Measurements from ENCODE around the gene ATP8B3. TPM values are rescaled to one million over a fixed set of nuclear protein-coding genes. Genes with fewer than 3 reads are reported as not detected.

ATP8B3 gene, protein sequence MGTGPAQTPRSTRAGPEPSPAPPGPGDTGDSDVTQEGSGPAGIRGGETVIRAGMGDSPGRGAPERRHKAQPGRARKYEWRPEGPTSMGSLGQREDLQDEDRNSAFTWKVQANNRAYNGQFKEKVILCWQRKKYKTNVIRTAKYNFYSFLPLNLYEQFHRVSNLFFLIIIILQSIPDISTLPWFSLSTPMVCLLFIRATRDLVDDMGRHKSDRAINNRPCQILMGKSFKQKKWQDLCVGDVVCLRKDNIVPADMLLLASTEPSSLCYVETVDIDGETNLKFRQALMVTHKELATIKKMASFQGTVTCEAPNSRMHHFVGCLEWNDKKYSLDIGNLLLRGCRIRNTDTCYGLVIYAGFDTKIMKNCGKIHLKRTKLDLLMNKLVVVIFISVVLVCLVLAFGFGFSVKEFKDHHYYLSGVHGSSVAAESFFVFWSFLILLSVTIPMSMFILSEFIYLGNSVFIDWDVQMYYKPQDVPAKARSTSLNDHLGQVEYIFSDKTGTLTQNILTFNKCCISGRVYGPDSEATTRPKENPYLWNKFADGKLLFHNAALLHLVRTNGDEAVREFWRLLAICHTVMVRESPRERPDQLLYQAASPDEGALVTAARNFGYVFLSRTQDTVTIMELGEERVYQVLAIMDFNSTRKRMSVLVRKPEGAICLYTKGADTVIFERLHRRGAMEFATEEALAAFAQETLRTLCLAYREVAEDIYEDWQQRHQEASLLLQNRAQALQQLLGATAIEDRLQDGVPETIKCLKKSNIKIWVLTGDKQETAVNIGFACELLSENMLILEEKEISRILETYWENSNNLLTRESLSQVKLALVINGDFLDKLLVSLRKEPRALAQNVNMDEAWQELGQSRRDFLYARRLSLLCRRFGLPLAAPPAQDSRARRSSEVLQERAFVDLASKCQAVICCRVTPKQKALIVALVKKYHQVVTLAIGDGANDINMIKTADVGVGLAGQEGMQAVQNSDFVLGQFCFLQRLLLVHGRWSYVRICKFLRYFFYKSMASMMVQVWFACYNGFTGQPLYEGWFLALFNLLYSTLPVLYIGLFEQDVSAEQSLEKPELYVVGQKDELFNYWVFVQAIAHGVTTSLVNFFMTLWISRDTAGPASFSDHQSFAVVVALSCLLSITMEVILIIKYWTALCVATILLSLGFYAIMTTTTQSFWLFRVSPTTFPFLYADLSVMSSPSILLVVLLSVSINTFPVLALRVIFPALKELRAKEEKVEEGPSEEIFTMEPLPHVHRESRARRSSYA (N-terminal part only)
- 2.5 TPM for total RNA-seq (ENCODE audit: unreplicated experiment)
- long read RNA-seq = 0 reads

DNA sequence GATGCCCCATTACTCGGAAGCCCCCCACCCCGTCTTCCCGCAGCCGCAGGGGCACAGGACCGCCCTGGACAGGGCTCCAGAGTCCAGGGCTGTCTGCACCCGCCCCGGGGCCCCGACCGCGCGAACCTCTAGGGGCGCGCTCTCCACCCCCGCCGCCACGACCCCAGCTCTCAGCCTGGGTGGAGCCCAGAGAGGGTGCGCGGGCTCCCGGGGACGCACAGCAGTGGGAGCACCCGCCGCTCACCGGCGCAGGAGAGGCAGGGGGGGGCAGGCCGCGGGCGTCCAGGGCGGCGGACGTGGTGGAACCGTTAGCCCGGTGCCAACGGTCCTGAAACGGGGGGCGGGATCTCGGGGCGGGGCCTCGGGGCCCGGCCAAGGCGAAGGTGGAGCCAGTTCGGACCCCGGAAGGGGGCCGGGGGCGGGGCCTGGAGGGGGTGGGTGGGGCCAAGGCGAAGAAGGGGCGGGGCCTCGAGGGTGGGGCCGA is at the start of gene ATP8B3:
Gene ATP8B3 (minus strand): TSS at position 335 of the 484 bp plus-strand sequence. CDS start 540 bp downstream, outside the sequence.
- Mint-ChIP-seq H3K9me3 (ENCODE audit: unreplicated experiment) (peaks cover 8% of the 10 kb centered on the region), H3K27me3 (ENCODE audit: unreplicated experiment) (peaks cover 11% of the 10 kb centered on the region), H3K4me3 (ENCODE audit: unreplicated experiment) (peak within 1 kb of the TSS; percentile 93), H3K27ac (ENCODE audit: unreplicated experiment) (peak within 1 kb of the TSS; percentile 89), H3K36me3 (ENCODE audit: unreplicated experiment) (no peaks in the 10 kb centered on the region), H3K4me1 (ENCODE audit: low read depth, unreplicated experiment) (peaks cover 2% of the 10 kb centered on the region)
- DNase-seq = no peak
- TF ChIP-seq, protein P1, sequence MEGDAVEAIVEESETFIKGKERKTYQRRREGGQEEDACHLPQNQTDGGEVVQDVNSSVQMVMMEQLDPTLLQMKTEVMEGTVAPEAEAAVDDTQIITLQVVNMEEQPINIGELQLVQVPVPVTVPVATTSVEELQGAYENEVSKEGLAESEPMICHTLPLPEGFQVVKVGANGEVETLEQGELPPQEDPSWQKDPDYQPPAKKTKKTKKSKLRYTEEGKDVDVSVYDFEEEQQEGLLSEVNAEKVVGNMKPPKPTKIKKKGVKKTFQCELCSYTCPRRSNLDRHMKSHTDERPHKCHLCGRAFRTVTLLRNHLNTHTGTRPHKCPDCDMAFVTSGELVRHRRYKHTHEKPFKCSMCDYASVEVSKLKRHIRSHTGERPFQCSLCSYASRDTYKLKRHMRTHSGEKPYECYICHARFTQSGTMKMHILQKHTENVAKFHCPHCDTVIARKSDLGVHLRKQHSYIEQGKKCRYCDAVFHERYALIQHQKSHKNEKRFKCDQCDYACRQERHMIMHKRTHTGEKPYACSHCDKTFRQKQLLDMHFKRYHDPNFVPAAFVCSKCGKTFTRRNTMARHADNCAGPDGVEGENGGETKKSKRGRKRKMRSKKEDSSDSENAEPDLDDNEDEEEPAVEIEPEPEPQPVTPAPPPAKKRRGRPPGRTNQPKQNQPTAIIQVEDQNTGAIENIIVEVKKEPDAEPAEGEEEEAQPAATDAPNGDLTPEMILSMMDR (IDR thresholded peaks at IDR 0.05; ENCODE audit: partially characterized antibody, unreplicated experiment) = no peak

DNA sequence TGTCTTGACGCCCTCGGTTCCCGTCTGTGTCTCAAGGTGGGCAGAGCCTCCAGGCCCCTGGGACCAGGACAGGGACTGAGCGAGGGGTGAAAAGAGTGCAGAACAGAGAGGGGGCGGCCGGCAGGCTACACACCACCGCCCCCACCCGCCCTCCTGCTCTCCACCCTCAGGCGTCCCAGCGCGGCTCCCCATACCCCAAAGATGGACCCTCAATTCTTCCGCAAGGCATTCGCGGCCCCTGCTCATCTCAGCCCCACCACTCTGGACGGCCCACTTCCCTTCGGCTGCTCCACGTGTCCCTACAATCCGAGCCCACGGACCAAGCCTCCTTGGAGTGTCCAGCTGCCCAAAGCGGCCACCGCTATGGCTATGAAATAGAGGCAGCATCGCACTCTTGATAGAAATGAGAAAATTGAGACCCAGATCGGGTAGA is 49.5 kb upstream of the ATP8B3 start:
- Mint-ChIP-seq H3K4me1 (ENCODE audit: low read depth, unreplicated experiment) (peaks cover 4% of the 10 kb centered on the region), H3K36me3 (ENCODE audit: unreplicated experiment) (no peaks in the 10 kb centered on the region), H3K9me3 (ENCODE audit: unreplicated experiment) (peaks cover 10% of the 10 kb centered on the region), H3K4me3 (ENCODE audit: unreplicated experiment) (peak overlapping the region; percentile 85), H3K27me3 (ENCODE audit: unreplicated experiment) (peaks cover 4% of the 10 kb centered on the region), H3K27ac (ENCODE audit: unreplicated experiment) (peak overlapping the region; percentile 48)
- peak; percentile 31 for DNase-seq
- TF ChIP-seq, protein P1 (IDR thresholded peaks at IDR 0.05; ENCODE audit: partially characterized antibody, unreplicated experiment) = no peak

DNA sequence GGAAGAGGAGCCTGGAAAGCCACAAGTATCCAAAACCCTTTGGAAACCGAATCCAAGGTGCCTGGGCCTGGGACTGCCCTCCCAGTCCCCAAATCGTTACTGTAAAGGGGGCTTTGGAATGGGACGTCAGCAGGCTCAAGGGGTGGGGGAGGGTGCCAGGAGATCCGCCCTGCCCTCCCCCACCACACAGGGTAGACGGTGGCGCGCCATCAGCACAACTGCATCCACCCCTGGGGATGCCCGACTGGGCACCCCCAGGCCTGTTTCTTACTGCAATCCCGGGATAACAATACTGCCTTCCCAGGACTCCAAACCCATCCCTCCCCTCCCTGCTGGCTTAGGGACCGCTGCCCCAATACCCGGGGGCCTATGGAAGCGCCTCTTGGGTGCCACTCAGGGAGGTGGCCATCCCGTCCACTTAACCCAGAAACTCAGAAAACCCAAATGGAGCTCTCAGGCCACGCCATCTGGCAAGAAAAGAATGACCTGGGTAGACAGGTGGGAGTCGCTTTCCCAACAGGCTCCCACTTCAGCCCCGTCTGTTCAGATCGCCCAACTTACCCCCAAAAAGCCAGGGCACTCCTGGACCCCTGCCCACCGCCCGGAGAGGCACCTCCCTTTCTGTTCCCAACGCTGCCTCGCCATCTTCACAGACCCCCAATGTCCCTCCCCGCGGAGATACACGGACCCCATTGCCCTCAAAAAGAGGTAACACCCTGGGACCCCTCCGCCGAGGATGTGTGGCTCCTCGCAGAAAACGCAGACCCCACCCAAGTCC is 48.9 kb upstream of the ATP8B3 start:
- peak overlapping the region; percentile 48 for H3K27ac Mint-ChIP-seq (ENCODE audit: unreplicated experiment)
- TF ChIP-seq, protein P1 (IDR thresholded peaks at IDR 0.05; ENCODE audit: partially characterized antibody, unreplicated experiment) = no peak

DNA sequence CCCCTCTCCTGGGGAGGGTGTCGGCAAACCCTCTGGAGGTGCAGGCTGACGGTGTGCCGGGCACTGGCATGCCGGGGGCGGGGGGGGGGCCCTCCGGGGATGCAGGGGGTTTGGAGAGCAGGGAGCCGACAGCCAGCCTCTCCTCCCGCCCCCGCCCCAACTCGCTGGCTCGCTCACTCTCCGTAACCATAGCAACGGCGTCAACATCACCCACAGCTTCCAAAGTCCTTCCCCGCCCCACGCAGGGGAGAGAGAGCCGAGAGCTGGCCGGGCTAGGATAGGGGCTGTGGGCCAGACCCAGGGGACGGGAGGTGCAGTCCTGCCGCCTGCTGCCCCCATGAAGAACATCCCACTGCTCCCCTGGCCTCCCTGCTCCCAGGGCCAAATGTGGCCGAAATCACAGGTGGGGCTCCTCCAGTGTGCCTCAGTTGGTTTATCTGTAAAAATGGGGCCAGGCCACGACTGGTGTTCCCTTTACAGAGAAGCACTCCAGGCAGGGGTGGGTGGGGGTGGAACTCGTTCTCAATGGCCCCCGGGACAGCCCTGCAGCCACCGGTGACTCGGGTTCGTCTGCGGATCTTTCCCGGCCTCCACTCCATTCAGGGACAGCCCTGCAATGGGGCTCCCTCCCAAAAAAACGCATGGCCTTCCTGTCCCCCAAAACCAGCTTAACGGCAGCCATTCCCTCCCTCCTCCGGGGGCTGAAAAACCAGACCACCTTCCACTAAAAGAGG is 48.1 kb upstream of the ATP8B3 start:
- H3K4me3 Mint-ChIP-seq (ENCODE audit: unreplicated experiment) = peak overlapping the region; percentile 30
- H3K9me3 Mint-ChIP-seq (ENCODE audit: unreplicated experiment) = peaks cover 14% of the 10 kb centered on the region

More for the DNA sequence above, 48.9 kb upstream of the ATP8B3 start:
- Mint-ChIP-seq H3K27me3 (ENCODE audit: unreplicated experiment) (peaks cover 8% of the 10 kb centered on the region), H3K4me3 (ENCODE audit: unreplicated experiment) (peak overlapping the region; percentile 85), H3K36me3 (ENCODE audit: unreplicated experiment) (no peaks in the 10 kb centered on the region), H3K4me1 (ENCODE audit: low read depth, unreplicated experiment) (peaks cover 6% of the 10 kb centered on the region), H3K9me3 (ENCODE audit: unreplicated experiment) (peaks cover 13% of the 10 kb centered on the region)
- DNase-seq = no peak

More for the DNA sequence above, 48.1 kb upstream of the ATP8B3 start:
- Mint-ChIP-seq H3K27ac (ENCODE audit: unreplicated experiment) (no peak overlapping the region), H3K4me1 (ENCODE audit: low read depth, unreplicated experiment) (peaks cover 6% of the 10 kb centered on the region), H3K27me3 (ENCODE audit: unreplicated experiment) (peaks cover 11% of the 10 kb centered on the region), H3K36me3 (ENCODE audit: unreplicated experiment) (no peaks in the 10 kb centered on the region)
- TF ChIP-seq, protein P1 (IDR thresholded peaks at IDR 0.05; ENCODE audit: partially characterized antibody, unreplicated experiment) = no peak
- peak; percentile 67 for DNase-seq
